Activated gamma-delta T cell treated with anti-CD3 and anti-CD28 coated beads, Interleukin-2, amount 50 U/mL, for 16 hours (primary cell): ENCODE measurements around the gene HNRNPU.

Experiments used
- DNase-seq: peaks from one replicate; pipeline ENCODE4 v3.0.0-alpha.2; 2020; ENCODE audit warnings: low read depth

HNRNPU gene

GRCh38 chr1:244864253-244865027, at the start of gene HNRNPU:
Gene HNRNPU (minus strand): TSS chr1:244864543. CDS start chr1:244864307, 236 bp downstream.
- DNase-seq: peak; percentile 92

GRCh38 chr1:244913806-244914205, 49.5 kb upstream of the HNRNPU start:
- DNase-seq: no peak

- no peak for DNase-seq
Measured at GRCh38 chr1:244904119-244904518, 39.8 kb upstream of the HNRNPU start.

- DNase-seq: no peak
Measured at GRCh38 chr1:244901400-244902015, 37.2 kb upstream of the HNRNPU start.

- no peak for DNase-seq
Measured at GRCh38 chr1:244897476-244898254, 33.3 kb upstream of the HNRNPU start.

GRCh38 chr1:244896550-244896949, 32.2 kb upstream of the HNRNPU start:
- no peak for DNase-seq

- no peak for DNase-seq
Measured at GRCh38 chr1:244893836-244894235, 29.5 kb upstream of the HNRNPU start.

- DNase-seq: no peak
Measured at GRCh38 chr1:244887281-244887680, 22.9 kb upstream of the HNRNPU start.

GRCh38 chr1:244881552-244882280, 17.4 kb upstream of the HNRNPU start:
- no peak for DNase-seq

GRCh38 chr1:244878681-244879080, 14.3 kb upstream of the HNRNPU start:
- no peak for DNase-seq

GRCh38 chr1:244876228-244876910, 12.0 kb upstream of the HNRNPU start:
- DNase-seq: no peak

- no peak for DNase-seq
Measured at GRCh38 chr1:244874974-244875579, 10.7 kb upstream of the HNRNPU start.

GRCh38 chr1:244869950-244870349, 5.6 kb upstream of the HNRNPU start:
- DNase-seq: no peak

GRCh38 chr1:244869364-244869827, 5.1 kb upstream of the HNRNPU start:
- no peak for DNase-seq

- no peak for DNase-seq
Measured at GRCh38 chr1:244868484-244869363, 4.4 kb upstream of the HNRNPU start.

- DNase-seq: no peak
Measured at GRCh38 chr1:244866355-244866754, 2.0 kb upstream of the HNRNPU start.

GRCh38 chr1:244865820-244866219, 1.5 kb upstream of the HNRNPU start:
- no peak for DNase-seq

GRCh38 chr1:244865028-244865371, 657 bp upstream of the HNRNPU start:
- no peak for DNase-seq

- peak; percentile 14 for DNase-seq
Measured at GRCh38 chr1:244863491-244864252, 671 bp downstream of the HNRNPU start.
